NCI-H2107 treated with DMSO at 0.1 percent for 48 hours (cell line): ENCODE measurements around the gene PTPRN2.

Experiments used
- DNase-seq: peaks from one replicate; lab custom pipeline; 2025; ENCODE audit not compliant: unreplicated experiment; lab: John Stamatoyannopoulos, UW

Gene PTPRN2

DNA sequence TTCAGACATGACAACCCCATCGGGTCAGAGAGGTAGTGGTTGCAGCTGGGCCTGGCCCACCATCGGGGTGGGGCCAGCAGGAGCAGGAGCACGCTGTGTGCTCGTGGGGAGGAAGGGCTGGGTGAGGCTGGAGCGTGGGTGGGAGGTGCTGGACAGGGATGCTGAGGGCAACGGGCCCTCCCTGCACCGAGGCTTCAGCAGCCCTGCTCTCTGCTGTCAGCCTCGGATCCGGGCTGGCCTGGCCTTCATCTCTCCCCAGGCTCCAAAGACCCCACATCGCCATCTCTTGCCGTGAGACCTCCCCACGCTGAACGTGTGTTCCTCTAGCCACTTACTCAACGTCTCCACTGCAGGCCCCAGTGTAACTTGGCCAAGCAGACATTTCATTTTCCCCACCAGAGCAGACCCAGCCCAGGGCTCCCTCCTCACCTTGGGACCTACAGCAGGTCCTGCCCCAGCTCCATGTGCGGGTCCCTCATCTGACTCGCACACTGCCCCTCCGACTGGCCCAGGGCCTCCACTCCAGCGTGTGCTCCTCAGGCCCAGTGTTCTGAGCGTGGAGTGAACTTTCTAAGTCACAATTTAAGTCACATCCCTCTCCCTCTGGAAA is 788.4 kb downstream of the PTPRN2 start:
- no peak for DNase-seq

- DNase-seq, result no peak
Measured at GRCh38 chr7:157797361-157797760, 790.3 kb downstream of the PTPRN2 start.

DNA sequence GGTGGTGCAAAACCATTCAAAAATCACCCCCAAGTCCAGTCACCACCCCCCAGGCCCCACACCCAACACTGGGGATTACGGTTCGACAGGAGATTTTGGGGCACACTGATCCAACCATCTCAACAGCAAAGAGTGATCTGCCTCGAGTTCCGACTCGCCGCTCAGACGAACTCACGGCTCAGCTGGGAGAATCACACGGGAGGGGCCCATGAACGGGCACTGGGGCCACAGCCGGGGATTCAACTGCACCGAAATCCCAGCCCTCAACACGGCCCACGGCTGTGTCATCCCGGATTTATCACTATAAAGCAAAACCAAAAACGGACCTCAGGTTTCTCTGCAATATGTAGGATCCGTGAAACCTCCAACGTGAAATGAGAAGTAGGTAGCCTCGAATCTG is 790.8 kb downstream of the PTPRN2 start:
- DNase-seq, result no peak

GRCh38 chr7:157795643-157796042 is 792.0 kb downstream of the PTPRN2 start:
- peak; percentile 34 for DNase-seq

- DNase-seq, result no peak
Measured at GRCh38 chr7:157795199-157795598, 792.4 kb downstream of the PTPRN2 start.

GRCh38 chr7:157794746-157795065 is 792.9 kb downstream of the PTPRN2 start:
- DNase-seq, result no peak

DNA sequence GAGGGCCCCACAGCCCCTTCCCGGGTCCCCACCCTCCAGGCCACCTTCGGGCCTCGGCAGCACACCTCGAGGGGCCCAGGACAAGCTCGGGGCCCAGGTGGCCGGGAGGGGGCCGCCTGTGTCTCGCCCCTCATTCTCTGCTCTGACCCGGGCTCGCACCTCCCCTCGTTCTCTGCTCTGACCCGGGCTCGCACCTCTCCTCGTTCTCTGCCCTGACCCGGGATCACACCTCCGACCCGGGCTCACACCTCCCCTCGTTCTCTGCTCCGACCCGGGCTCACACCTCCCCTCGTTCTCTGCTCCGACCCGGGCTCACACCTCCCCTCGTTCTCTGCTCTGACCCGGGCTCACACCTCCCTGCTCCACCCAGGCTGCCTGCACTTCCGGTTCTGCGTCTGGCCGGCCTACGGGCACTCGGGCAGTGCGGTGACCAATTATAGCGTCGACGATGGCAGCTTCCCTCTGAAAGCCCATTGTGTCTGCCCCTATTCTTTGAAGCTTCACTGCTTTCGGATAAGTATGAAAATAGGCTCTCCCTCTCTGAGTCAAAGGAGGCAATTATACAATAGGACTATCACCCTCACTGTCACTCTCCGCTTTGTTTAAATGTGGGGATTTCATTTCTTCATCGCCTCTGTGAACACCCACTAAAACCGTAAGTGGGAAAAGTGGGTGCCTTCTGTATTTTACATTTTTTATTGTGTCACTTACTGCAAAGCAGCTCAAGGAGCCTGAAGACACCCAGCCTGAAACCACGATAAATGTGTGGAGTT is 793.5 kb downstream of the PTPRN2 start:
- no peak for DNase-seq

- DNase-seq, result peak; percentile 69
Measured at GRCh38 chr7:157793087-157793353, 794.6 kb downstream of the PTPRN2 start.

- DNase-seq, result no peak
Measured at GRCh38 chr7:157792241-157793086, 795.2 kb downstream of the PTPRN2 start.

DNA sequence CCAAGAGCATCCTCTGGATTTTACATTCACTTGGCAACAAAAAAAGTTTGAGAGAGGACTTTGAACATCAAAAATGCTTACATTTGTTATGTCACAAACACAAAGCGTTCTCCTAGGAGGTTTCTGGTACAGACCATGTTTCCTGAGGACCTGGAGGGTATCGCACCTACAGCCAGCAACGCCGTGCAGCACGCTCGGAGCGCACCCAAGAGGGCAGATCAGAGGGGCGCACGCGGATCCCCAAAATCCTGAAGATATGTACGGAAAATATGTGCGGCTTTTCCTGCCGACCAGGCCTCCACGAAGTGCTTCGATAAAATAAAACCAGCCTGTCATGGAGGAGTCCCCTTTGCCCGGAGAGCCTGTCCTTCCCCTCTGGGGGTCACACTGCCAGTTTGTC is 796.0 kb downstream of the PTPRN2 start:
- no peak for DNase-seq

DNA sequence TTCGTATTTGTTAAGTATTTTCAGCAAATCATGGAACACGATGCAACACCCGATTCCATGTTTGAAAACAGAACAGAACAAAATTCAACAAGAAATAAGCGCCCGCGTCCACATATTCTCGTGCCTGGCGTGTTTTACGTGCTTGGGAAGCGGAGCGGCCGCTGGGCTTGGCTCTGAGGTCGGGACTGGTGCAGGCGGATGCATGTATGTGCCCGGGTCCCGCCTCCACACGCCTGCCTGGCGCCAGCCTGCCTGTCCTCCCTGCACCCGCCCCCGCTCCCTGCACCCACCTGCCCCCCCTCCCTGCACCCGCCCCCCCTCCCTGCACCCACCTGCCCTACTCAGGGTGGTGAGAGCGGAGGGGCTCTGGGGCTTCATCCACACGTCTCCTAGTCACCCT is 796.4 kb downstream of the PTPRN2 start:
- no peak for DNase-seq

GRCh38 chr7:157789942-157790341 is 797.7 kb downstream of the PTPRN2 start:
- DNase-seq, result no peak

GRCh38 chr7:157789094-157789493 is 798.5 kb downstream of the PTPRN2 start:
- DNase-seq, result no peak

DNA sequence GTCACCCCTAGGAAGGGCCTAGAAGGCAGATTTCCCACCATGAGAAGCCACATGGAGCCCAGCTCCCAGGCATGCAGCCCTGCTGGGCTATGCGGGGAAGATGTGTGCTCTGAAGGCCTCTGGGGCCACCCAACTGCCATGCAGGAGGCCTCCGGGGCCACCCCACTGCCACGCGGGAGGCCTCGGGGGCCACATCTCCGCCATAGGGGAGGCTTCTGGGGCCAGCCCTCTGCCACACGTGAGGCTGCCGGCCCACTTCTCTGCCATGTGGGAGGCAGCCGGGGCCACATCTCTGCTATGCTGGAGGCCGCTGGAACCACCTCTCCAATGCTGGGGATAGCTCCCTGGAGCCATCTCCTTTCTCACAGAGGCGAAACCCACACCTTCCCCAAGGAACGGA is 799.0 kb downstream of the PTPRN2 start:
- DNase-seq, result no peak

DNA sequence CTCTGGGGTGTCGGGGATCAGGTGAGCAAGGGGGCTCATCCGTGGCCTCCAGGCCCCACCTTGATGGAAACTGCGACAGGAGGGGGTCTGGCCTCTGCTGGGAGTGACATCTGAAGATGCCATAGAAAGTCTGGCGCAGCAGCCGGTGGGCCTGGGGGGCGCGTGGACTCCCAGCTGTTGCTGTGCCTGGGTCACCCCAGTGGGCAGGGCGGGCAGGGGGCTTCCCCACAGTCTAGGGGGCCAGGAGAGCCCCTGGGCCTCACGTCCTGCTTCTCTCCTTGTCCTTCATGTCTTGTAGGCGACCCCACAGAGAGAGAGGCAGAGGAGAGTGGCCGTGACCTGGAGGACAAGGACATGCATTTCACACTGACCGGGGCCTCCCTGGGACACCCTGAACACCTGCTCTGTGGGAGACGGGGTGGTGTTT is 800.3 kb downstream of the PTPRN2 start:
- DNase-seq, result no peak

GRCh38 chr7:157786375-157787274 is 801.0 kb downstream of the PTPRN2 start:
- DNase-seq, result no peak

DNA sequence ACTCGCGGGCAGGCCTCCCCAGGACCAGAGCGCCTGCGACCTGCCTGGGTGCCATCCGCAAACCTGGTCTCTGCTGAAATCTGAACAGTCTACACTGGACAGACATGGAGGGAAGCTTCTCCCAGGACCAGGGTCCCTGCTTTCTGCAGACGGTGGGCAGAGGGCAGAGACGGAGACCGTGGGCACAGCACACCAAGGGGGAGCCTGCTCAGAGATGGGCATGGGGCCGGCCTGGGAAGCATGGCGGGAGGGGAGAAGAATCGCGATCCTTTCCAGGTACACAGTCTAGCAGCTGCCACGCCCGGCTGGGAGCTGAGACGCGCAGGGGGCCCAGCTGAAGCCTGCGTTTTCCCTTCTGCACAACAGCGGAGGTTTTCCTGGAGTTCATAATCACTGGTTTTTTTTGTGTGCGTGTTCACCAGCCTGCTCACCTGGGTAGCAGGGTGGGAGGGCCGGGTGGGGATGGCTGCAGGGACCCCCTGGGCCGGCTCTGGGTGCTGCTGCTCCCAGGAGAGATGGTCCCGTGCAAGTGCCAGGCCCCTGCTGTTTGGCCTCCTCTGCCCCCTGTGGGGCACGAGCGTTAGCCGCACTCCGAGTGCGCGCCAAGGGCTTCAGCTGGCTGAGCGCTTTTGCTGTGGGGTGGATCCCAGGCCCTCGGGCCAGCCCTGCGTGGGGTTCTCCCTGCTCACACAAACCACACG is 802.0 kb downstream of the PTPRN2 start:
- no peak for DNase-seq

DNA sequence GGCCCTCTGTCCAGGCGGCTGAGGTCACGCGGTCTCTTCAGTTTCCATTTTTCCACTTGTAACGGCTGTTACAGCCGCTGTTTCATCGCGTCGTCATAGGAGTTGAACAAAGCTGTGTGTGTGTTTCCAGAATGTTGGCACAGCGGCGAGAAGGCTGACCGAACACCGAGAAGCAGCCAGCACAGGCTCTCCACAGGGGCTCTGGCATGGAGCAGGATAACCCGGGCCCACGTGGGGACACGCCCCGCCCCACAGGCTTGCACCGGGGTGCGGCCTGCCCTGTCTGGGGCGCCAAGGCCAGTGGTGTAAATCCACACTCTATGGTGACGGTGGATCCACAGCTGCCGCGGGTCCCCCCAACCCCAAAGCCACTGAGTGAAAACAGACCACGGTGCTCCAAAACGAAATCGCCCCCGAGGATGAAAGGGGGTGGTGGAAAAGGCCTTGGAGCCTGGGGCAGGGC is 802.6 kb downstream of the PTPRN2 start:
- no peak for DNase-seq

DNA sequence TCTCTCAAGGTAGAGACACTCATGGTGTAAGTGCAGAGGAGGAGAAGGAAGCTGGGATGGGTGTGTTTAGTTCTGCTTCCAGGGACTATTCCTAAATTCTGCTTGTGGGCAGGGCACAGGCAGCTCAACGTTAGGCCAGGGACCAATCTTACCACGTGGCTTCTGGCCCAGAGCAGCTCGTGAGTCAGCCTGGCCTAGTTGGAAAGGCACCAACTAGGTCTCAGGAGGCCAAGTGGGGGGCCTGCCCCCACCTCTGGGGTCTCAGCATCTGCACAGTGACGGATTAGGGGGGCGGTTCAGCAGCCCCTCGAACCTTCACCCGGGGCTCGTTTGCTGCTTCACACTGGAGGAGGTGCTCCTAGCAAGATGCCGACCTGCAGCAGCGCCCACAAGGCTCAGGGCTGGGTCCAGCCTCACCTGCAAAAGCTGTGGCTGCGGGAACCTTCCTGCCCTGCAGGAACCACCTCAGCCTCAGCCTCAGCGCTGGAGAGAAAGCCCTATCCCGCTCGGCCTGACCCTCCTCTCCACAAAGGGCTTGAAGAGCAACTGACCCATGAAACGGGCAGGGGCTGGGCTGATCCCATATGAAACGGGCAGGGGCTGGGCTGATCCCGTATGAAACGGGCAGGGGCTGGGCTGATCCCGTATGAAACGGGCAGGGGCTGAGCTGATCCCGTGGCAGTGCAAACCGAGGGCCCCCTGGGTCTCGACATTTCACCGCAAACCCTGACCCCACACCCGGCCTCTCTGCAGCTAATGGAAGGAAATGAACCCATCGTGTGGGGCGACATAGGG is 803.4 kb downstream of the PTPRN2 start:
- no peak for DNase-seq

- peak; percentile 37 for DNase-seq
Measured at GRCh38 chr7:157782041-157782440, 805.6 kb downstream of the PTPRN2 start.
